C1 segment of cervical spinal cord (tissue), 14 donors: Measurements from ENCODE around the gene UVRAG.
"Not testable (repeated sequence)": the region's sequence is repeated elsewhere in the genome, so short reads cannot be mapped to it uniquely, and the experiment has no call there.

Experiments
- DNase-seq, 14 donors: peaks; one replicate each; lab custom pipeline; 2025; lab: John Stamatoyannopoulos, UW

The UVRAG gene

GRCh38 chr11:75950141-75950540, 135.1 kb downstream of the UVRAG start:
- DNase-seq = no peak

DNA sequence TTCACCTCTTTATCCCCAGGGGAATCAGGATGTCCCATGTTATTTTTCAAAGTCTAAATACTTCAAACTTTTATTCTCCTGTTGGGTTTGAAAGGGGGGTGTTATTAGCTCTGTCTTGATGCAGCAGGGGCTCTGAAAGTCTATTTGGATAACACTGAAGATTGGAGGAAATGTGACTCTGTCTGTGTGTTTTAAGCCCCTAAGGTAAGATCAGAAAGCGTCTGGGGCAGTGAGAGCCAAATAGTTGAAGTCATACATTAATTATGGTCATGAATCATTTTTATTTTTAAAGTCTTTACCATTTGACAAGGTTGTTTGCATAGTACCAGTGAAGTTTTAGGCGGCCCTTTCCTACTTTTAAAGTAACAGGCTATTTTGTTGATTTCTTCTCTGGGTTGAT, 139.0 kb downstream of the UVRAG start:
- no peak for DNase-seq

GRCh38 chr11:75955443-75955842, 140.4 kb downstream of the UVRAG start:
- peak in 1 of 14 donors; percentile 25 for DNase-seq

- DNase-seq = no peak
Observed at GRCh38 chr11:75959540-75959939, 144.5 kb downstream of the UVRAG start.

DNA sequence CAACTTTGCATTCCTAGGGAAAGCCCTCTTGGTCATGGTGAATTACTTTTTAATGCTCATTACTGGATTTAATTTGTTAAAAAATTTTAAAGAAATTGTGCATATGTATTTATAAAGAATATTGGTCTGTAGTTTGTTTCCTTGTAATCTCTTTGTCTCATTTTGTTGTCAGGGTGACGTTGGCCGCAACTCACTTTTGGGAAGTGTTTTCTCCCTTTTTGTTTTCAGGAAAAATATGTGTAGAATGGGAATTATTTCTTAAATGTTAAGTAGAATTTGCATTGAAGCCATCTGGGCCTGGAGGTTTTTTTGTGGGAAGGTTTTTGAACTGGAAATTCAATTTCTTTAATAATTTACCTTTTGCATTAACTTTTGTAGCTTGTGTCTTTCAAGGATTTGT, 149.1 kb downstream of the UVRAG start:
- DNase-seq = no peak

DNA sequence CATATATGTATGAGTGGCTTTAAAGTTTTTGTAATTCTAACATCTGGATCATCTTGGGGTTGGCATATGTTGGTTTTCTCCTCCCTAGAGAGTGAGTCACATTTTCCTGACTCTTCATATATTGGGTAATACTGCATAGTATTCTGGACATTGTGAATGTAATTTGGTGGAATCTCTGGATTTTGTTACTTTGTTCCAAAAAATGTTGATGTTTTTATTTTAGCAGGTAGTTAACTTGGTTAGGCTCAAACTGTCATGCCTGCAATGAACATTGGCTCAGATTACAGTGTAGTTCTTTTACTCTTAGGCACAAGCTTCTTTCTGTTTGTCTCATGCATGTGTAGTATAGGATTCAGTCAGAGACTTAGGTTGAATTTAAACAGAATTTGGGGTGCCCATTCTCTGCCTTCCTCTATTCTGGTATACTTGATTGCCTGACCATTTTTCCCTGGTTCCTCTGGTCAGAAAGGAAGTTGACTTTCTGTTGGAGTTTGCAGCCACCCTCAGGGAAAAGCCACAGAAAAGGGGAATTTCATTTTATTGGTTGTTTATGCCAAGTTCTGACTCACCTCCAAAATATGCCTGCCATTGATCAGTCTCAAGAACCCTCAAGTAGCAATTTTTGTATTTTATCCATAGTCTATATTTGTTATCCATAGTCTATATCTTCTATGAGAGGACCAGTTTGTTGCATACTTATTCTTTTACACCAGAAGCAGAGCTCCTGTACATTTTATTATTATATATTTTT, 151.7 kb downstream of the UVRAG start:
- no peak for DNase-seq

- DNase-seq = peak in 1 of 14 donors; percentile 3
Observed at GRCh38 chr11:75968021-75968625, 153.1 kb downstream of the UVRAG start.

- DNase-seq = no peak
Observed at GRCh38 chr11:75969626-75970308, 154.8 kb downstream of the UVRAG start.

DNA sequence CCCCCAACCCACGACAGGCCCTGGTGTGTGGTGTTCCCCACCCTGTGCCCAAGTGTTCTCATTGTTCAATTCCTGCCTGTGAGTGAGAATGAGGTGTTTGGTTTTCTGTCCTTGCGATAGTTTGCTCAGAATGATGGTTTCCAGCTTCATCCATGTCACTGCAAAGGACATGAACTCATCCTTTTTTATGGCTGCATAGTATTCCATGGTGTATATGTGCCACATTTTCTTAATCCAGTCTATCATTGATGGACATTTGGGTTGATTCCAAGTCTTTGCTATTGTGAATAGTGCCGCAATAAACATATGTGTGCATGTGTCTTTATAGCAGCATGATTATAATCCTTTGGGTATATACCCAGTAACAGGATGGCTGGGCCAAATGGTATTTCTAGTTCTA, 158.7 kb downstream of the UVRAG start:
- not testable (repeated sequence) for DNase-seq

DNA sequence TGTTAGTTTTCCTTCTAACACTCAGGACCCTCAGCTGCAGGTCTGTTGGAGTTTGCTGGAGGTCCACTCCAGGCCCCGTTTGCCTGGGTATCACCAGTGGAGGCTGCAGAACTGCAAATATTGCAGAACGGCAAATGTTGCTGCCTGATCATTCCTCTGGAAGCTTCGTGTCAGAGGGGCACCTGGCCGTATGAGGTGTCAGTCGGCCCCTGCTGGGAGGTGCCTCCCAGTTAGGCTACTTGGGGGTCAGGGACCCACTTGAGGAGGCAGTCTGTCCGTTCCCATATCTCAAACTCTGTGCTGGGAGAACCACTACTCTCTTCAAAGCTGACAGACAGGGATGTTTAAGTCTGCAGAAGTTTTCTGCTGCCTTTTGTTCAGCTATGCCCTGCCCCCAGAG, 164.1 kb downstream of the UVRAG start:
- DNase-seq = not testable (repeated sequence)

GRCh38 chr11:75979479-75980027, 164.5 kb downstream of the UVRAG start:
- DNase-seq = not testable (repeated sequence)

GRCh38 chr11:75980031-75980430, 165.0 kb downstream of the UVRAG start:
- no peak for DNase-seq

- no peak for DNase-seq
Observed at GRCh38 chr11:75981546-75981945, 166.5 kb downstream of the UVRAG start.

- no peak for DNase-seq
Observed at GRCh38 chr11:75982309-75982708, 167.3 kb downstream of the UVRAG start.

- no peak for DNase-seq
Observed at GRCh38 chr11:75986966-75987365, 172.0 kb downstream of the UVRAG start.

DNA sequence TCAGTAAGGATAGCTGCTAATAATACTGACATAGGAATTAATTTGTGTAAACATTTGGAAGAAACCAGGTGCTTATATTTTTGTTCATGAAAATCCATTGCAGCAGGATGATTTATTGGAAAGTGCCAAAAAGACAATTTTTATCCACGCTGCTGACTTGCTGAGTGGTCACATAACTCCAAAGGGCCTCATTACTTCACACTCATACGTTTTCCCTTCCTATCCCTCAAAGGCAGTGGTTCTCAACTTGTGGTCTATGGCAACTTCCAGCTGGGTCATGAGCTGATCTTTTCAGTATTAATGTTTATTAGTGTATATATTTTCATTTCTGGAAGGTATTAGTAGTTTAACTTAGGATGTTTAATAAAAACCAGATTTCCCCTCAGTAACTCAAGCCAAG, 178.1 kb downstream of the UVRAG start:
- no peak for DNase-seq

GRCh38 chr11:75994616-75995015, 179.6 kb downstream of the UVRAG start:
- no peak for DNase-seq

GRCh38 chr11:75996523-75997442, 181.8 kb downstream of the UVRAG start:
- no peak for DNase-seq

- DNase-seq = no peak
Observed at GRCh38 chr11:76004400-76004799, 189.4 kb downstream of the UVRAG start.

DNA sequence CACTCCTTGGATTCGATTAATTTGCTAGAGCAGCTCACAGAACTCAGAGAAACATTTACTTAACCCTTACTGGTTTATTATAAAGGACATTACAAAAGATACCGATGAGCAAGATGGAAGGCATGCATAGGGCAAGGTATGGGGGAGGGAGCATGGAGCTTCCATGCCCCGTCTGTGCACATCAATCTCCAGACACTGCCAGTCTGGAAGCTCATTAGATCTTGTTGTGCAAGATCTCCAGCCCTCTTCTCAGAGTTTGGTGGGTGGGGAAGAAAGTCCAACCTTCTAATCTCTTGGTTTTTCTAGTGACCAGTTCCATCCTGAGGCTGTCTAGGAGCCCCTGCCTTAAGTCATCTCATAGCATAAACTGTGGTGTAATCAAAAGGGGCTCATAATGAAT, 190.7 kb downstream of the UVRAG start:
- DNase-seq = no peak

GRCh38 chr11:76007166-76007565, 192.2 kb downstream of the UVRAG start:
- no peak for DNase-seq
